Measurements from ENCODE around the gene CBL.

- TF ChIP-seq YY1 (IDR thresholded peaks at IDR 0.05; ENCODE audit: insufficient read depth, insufficient read length) = no peak
- TF ChIP-seq SUZ12 (IDR thresholded peaks at IDR 0.05; ENCODE audit: extremely low read depth, insufficient read depth, insufficient read length) = no peak
Observed at GRCh38 chr11:119306373-119306890, 100.3 kb downstream of the CBL start.
